ENCODE results near the gene TMEM89. TPM values are rescaled to one million over a fixed set of nuclear protein-coding genes. Genes with fewer than 3 reads are reported as not detected.

Gene TMEM89
- total RNA-seq, 1 experiment from 2014 or later: 0.74 TPM

DNA sequence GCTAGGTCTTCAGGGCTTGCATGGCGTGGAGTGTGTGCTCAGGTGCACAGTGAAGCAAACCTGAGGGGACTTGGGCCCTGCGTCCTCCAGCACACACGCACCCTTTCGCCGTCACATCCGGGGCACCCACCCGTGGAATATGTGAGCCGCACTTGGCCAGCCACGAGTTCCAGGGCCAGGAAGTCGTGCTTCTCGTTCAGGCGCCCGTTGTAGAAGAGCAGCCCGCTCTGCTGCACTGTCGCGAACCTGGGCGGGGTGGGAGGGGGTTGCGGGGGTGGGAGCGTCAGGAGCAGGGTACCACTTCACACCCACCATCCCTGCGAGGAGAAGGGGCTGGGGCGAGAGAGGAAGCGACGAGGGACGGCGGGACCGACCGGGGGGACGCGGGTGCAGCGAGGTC, 34.0 kb upstream of the TMEM89 start:
- no peak overlapping the region for H3K4ac ChIP-seq (ENCODE audit: low read depth, low read length)
- no peak overlapping the region for H3T11ph ChIP-seq (ENCODE audit: low read length)
- Mint-ChIP-seq H3K27ac (peak overlapping the region in 1 of 3 experiments; percentile 73; a peak in 1 of 7 replicates), H3K9me3 (peaks cover 0 to 3% of the 10 kb centered on the region in 2 experiments; a peak in 1 of 5 replicates), H3K4me3 (peak overlapping the region; percentile 67 to 78), H3K4me1 (peaks cover 4 to 13% of the 10 kb centered on the region in 2 experiments), H3K27me3 (ENCODE audit: low read depth) (peaks cover 4% of the 10 kb centered on the region; the same call in 1 of the 2 replicates), H3K36me3 (ENCODE audit: insufficient read depth in 1 of 3, low read depth in 3 of 3) (peaks cover 44 to 64% (median 60%) of the 10 kb centered on the region in 3 experiments)
- peak overlapping the region; percentile 41 for H3K18ac ChIP-seq (ENCODE audit: insufficient read length, low read depth, low read length)
- H2BK20ac ChIP-seq (ENCODE audit: low read depth, low read length, poor library complexity, severe bottlenecking): no peak overlapping the region
- H4K8ac ChIP-seq (replicated peaks; ENCODE audit: insufficient read length, low read depth, low read length): no peak overlapping the region
- no peak overlapping the region for H4K91ac ChIP-seq (ENCODE audit: insufficient read length, low read depth, low read length)
- H2BK5ac ChIP-seq (ENCODE audit: insufficient read length, low read length): no peak overlapping the region
- H3K79me2 ChIP-seq (ENCODE audit: insufficient read depth, low read length): no peaks in the 10 kb centered on the region
- H3K56ac ChIP-seq (ENCODE audit: insufficient read length, low read depth, low read length): no peak overlapping the region
- H3K23me2 ChIP-seq (ENCODE audit: insufficient read length, low read depth, low read length, poor library complexity, severe bottlenecking): peaks cover 3% of the 10 kb centered on the region
- H3K79me1 ChIP-seq (ENCODE audit: insufficient read depth, low read depth, low read length, poor library complexity, severe bottlenecking): no peaks in the 10 kb centered on the region
- no peak overlapping the region for H4K5ac ChIP-seq (ENCODE audit: insufficient read length, low read depth, low read length)
- H3K23ac ChIP-seq (ENCODE audit: insufficient read length, low read depth, low read length): no peak overlapping the region
- H3K4me2 ChIP-seq (ENCODE audit: insufficient read depth, insufficient read length, low read length): peak overlapping the region; percentile 50
- TF ChIP-seq CTCF (conservative IDR thresholded peaks at IDR 0.05): no peak
- no peak overlapping the region for H2BK120ac ChIP-seq (ENCODE audit: low read depth, low read length, poor library complexity, severe bottlenecking)
- no peak overlapping the region for H2BK12ac ChIP-seq (ENCODE audit: insufficient read length, low read depth, low read length)
- DNase-seq: no peak
- H2AK5ac ChIP-seq (ENCODE audit: insufficient read length, low read length): no peak overlapping the region
- no peak overlapping the region for H2AFZ ChIP-seq (ENCODE audit: low read length)
- H3K27me3 ChIP-seq (ENCODE audit: insufficient read depth, low read length): no peaks in the 10 kb centered on the region
- WGBS (ENCODE audit: extremely low coverage, insufficient read length, low lambda C conversion rate): no CpG with 5 or more reads among the region's 30 CpGs
- 0 out of 2 replicates have a peak overlapping the region, but pooled peaks have one; percentile 4 for H3K14ac ChIP-seq (ENCODE audit: insufficient read depth, low read length)
- peaks cover 2% of the 10 kb centered on the region for H4K20me1 ChIP-seq (ENCODE audit: control insufficient read depth, insufficient read depth, insufficient read length)
- no peaks in the 10 kb centered on the region for H3K9me3 ChIP-seq (ENCODE audit: control insufficient read depth, low read depth, low read length)
- no peaks in the 10 kb centered on the region; the same call in 1 of the 2 replicates for H3K4me1 ChIP-seq (ENCODE audit: insufficient read depth, low read length)
- H3K27ac ChIP-seq (ENCODE audit: insufficient read length, low read depth, low read length): no peak overlapping the region
- H2BK15ac ChIP-seq (ENCODE audit: low read depth, low read length): no peak overlapping the region
- H3K9ac ChIP-seq (ENCODE audit: extremely low read depth, insufficient read length, low read length): no peak overlapping the region

All from H9 (cell line).